Skeletal muscle satellite cell (primary cell): ENCODE data around the gene TSHZ3.

ENCODE experiments used
- H3K27me3 ChIP-seq: 2 replicates; pipeline ENCODE4 v1.7.0; 2013; ENCODE audit warnings: low read length; ENCODE audit not compliant: control insufficient read depth, insufficient read depth
- H3K36me3 ChIP-seq: 2 replicates; pipeline ENCODE4 v1.7.0; 2013; ENCODE audit warnings: mild to moderate bottlenecking, control low read depth, low read length; ENCODE audit not compliant: insufficient read depth
- H3K4me1 ChIP-seq: 2 replicates; pipeline ENCODE4 v1.7.0; 2013; ENCODE audit warnings: low read length; ENCODE audit not compliant: control insufficient read depth, insufficient read depth
- H3K4me2 ChIP-seq: 2 replicates; pipeline ENCODE4 v1.7.0; 2013; ENCODE audit warnings: mild to moderate bottlenecking, low read length
- H3K4me3 ChIP-seq: 2 replicates; pipeline ENCODE4 v1.7.0; 2013; ENCODE audit warnings: low read length
- H3K9ac ChIP-seq: 2 replicates; pipeline ENCODE4 v1.7.0; 2013; ENCODE audit warnings: mild to moderate bottlenecking, low read depth, low read length, moderate library complexity
- H3K9me3 ChIP-seq: replicated peaks from 2 replicates; pipeline ENCODE4 v1.7.0; 2013; ENCODE audit warnings: mild to moderate bottlenecking, control low read depth, low read length

TSHZ3 gene

GRCh38 chr19:31232871-31233270 is 116.4 kb downstream of the TSHZ3 start:
- H3K9ac ChIP-seq, result peak overlapping the region; percentile 49

GRCh38 chr19:31232180-31232579 is 117.1 kb downstream of the TSHZ3 start:
- no peak overlapping the region for H3K4me2 ChIP-seq
- no peaks in the 10 kb centered on the region for H3K36me3 ChIP-seq
- H3K9me3 ChIP-seq, result no peaks in the 10 kb centered on the region
- H3K27me3 ChIP-seq, result no peaks in the 10 kb centered on the region
- no peak overlapping the region for H3K4me3 ChIP-seq
- no peak overlapping the region for H3K9ac ChIP-seq
- peaks cover 16% of the 10 kb centered on the region for H3K4me1 ChIP-seq

More at GRCh38 chr19:31232871-31233270, 116.4 kb downstream of the TSHZ3 start:
- Histone ChIP-seq H3K4me3 (no peak overlapping the region), H3K4me1 (peaks cover 16% of the 10 kb centered on the region), H3K27me3 (no peaks in the 10 kb centered on the region), H3K36me3 (no peaks in the 10 kb centered on the region), H3K9me3 (no peaks in the 10 kb centered on the region), H3K4me2 (peak overlapping the region; percentile 37)

- no peaks in the 10 kb centered on the region for H3K36me3 ChIP-seq
- no peaks in the 10 kb centered on the region for H3K9me3 ChIP-seq
- H3K4me1 ChIP-seq, result peaks cover 16% of the 10 kb centered on the region
- no peak overlapping the region for H3K4me3 ChIP-seq
- no peak overlapping the region for H3K4me2 ChIP-seq
- H3K9ac ChIP-seq, result no peak overlapping the region
- no peaks in the 10 kb centered on the region for H3K27me3 ChIP-seq
Observed at GRCh38 chr19:31231237-31231636, 118.0 kb downstream of the TSHZ3 start.

GRCh38 chr19:31226151-31226935 is 122.9 kb downstream of the TSHZ3 start:
- H3K9ac ChIP-seq, result no peak overlapping the region
- H3K4me1 ChIP-seq, result peaks cover 25% of the 10 kb centered on the region
- H3K4me2 ChIP-seq, result no peak overlapping the region
- no peaks in the 10 kb centered on the region for H3K36me3 ChIP-seq
- H3K9me3 ChIP-seq, result no peaks in the 10 kb centered on the region
- no peaks in the 10 kb centered on the region for H3K27me3 ChIP-seq
- no peak overlapping the region for H3K4me3 ChIP-seq
